ENCODE data around the gene LRRC27.

The LRRC27 gene

DNA sequence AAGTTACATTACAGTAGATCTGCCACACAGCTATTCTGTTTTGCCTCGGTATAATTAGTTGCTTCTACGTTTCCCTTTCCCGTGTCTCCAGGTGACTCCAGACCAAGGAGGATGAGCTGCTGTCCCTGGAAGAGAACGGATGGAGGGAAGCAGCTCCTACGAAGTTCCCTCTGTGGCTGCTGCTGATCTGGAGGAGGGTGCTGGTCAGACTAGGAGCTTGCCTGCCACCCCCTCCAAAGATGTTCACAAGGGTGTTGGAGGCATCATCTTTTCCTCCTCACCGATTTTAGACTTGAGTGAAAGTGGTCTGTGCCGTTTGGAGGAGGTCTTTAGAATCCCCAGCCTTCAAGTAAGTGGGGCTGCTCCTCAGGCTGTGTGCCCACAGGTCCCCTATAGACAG, 1.4 kb downstream of the LRRC27 start:
- Histone ChIP-seq H3K79me2 (ENCODE audit: insufficient read depth, low read length) (peaks cover 29% of the 10 kb centered on the region), H3K9ac (ENCODE audit: low read length) (no peak overlapping the region), H3K9me3 (ENCODE audit: insufficient read depth, low read length) (no peaks in the 10 kb centered on the region), H3K27ac (ENCODE audit: low read depth, low read length) (no peak overlapping the region), H3K27me3 (ENCODE audit: low read length) (no peaks in the 10 kb centered on the region), H3K36me3 (ENCODE audit: low read length) (no peaks in the 10 kb centered on the region), H2AFZ (ENCODE audit: low read depth, low read length, severe bottlenecking) (no peak overlapping the region), H3F3A (ENCODE audit: insufficient read depth) (peaks cover 13% of the 10 kb centered on the region), H3K4me3 (ENCODE audit: insufficient read depth, low read length, poor library complexity, severe bottlenecking) (no peak overlapping the region), H4K20me1 (ENCODE audit: low read depth, low read length) (no peaks in the 10 kb centered on the region), H3K9me2 (replicated peaks; ENCODE audit: insufficient read depth, low read length) (no peaks in the 10 kb centered on the region), H3K4me2 (ENCODE audit: low read depth, low read length, poor library complexity, severe bottlenecking) (no peak overlapping the region)
- TF ChIP-seq EZH2phosphoT487 (conservative IDR thresholded peaks at IDR 0.05; ENCODE audit: low read length) = no peak
- TF ChIP-seq, protein P1, sequence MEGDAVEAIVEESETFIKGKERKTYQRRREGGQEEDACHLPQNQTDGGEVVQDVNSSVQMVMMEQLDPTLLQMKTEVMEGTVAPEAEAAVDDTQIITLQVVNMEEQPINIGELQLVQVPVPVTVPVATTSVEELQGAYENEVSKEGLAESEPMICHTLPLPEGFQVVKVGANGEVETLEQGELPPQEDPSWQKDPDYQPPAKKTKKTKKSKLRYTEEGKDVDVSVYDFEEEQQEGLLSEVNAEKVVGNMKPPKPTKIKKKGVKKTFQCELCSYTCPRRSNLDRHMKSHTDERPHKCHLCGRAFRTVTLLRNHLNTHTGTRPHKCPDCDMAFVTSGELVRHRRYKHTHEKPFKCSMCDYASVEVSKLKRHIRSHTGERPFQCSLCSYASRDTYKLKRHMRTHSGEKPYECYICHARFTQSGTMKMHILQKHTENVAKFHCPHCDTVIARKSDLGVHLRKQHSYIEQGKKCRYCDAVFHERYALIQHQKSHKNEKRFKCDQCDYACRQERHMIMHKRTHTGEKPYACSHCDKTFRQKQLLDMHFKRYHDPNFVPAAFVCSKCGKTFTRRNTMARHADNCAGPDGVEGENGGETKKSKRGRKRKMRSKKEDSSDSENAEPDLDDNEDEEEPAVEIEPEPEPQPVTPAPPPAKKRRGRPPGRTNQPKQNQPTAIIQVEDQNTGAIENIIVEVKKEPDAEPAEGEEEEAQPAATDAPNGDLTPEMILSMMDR (IDR thresholded peaks at IDR 0.05; ENCODE audit: insufficient read depth, low read length, poor library complexity, severe bottlenecking) = no peak

DNA sequence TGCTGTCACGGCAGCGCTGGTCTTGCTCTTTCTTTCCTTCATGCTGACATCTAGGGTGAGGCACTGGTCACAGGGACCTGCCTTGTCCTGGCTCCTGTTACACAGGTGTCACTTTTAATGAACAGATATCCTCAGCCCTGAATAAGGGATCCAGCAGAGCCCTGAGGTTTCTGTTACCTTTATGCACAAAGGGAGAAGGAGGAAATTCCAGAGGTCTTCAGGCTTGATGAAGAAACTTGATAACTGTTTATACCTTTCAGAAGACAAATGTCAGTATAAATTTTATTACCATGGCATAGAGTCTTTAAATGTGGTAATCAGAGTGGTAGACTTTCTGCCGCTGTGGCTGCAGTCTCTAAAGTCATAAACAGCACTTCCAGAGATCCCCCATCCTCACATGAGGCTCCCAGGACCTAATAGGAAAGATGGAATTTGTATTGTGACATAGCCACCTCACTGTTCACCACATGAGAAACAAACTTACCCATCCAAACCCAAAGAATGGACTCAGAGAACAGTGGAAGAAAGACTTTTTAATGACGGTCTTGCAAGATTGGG, 2.7 kb downstream of the LRRC27 start:
- no peaks in the 10 kb centered on the region for H3K27me3 ChIP-seq (ENCODE audit: low read length)
- no peaks in the 10 kb centered on the region for H4K20me1 ChIP-seq (ENCODE audit: low read depth, low read length)
- no peak overlapping the region for H3K27ac ChIP-seq (ENCODE audit: low read depth, low read length)
- no peak overlapping the region for H3K9ac ChIP-seq (ENCODE audit: low read length)
- no peak overlapping the region for H3K4me2 ChIP-seq (ENCODE audit: low read depth, low read length, poor library complexity, severe bottlenecking)
- H3K79me2 ChIP-seq (ENCODE audit: insufficient read depth, low read length) = peaks cover 18% of the 10 kb centered on the region
- no peak overlapping the region for H2AFZ ChIP-seq (ENCODE audit: low read depth, low read length, severe bottlenecking)
- H3K9me3 ChIP-seq (ENCODE audit: insufficient read depth, low read length) = no peaks in the 10 kb centered on the region
- no peaks in the 10 kb centered on the region for H3K36me3 ChIP-seq (ENCODE audit: low read length)
- H3K4me3 ChIP-seq (ENCODE audit: insufficient read depth, low read length, poor library complexity, severe bottlenecking) = no peak overlapping the region
- H3K9me2 ChIP-seq (replicated peaks; ENCODE audit: insufficient read depth, low read length) = no peaks in the 10 kb centered on the region
- TF ChIP-seq, protein P1 (IDR thresholded peaks at IDR 0.05; ENCODE audit: insufficient read depth, low read length, poor library complexity, severe bottlenecking) = no peak
- TF ChIP-seq EZH2phosphoT487 (conservative IDR thresholded peaks at IDR 0.05; ENCODE audit: low read length) = no peak
- peaks cover 9% of the 10 kb centered on the region for H3F3A ChIP-seq (ENCODE audit: insufficient read depth)

DNA sequence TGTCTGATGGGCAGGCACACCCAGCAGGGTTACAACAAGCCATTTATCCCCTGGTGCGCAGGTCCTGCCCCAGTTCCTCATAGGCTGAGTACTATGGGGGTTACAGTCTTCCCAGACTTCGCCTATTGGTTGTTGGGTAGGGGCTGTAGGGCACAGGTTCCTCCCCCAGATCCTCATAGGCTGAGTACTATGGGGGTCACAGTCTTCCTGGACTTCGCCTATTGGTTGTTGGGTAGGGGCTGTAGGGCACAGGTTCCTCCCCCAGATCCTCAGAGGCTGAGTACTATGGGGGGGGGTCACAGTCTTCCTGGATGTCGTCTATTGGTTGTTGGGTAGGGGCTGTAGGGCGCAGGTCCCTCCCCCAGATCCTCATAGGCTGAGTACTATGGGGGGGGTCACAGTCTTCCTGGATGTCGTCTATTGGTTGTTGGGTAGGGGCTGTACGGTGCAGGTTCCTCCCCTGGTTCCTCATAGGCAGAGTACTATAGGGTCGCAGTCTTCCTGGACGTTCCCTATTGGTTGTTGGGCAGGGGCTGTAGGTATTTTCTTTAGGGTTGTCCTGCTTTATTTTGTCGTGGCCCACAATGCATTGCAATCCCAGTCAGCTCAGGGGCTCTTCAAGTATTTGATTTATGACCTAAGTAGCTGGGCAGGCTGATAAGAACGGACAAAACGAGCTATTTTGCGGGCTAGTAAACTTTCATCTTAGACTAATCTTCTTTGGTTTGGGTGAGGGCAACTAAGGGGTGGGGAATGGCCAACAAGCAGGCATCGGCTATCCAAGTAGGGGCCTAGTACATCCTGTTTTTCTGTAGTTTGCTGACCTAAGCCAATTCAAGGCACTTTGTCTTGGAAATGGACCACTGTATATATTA, 3.4 kb downstream of the LRRC27 start:
- H3K9me2 ChIP-seq (replicated peaks; ENCODE audit: insufficient read depth, low read length) = no peaks in the 10 kb centered on the region
- H3K36me3 ChIP-seq (ENCODE audit: low read length) = no peaks in the 10 kb centered on the region
- no peaks in the 10 kb centered on the region for H3K27me3 ChIP-seq (ENCODE audit: low read length)
- H3K27ac ChIP-seq (ENCODE audit: low read depth, low read length) = no peak overlapping the region
- H2AFZ ChIP-seq (ENCODE audit: low read depth, low read length, severe bottlenecking) = no peak overlapping the region
- H3K9me3 ChIP-seq (ENCODE audit: insufficient read depth, low read length) = no peaks in the 10 kb centered on the region
- peaks cover 9% of the 10 kb centered on the region for H3F3A ChIP-seq (ENCODE audit: insufficient read depth)
- TF ChIP-seq, protein P1 (IDR thresholded peaks at IDR 0.05; ENCODE audit: insufficient read depth, low read length, poor library complexity, severe bottlenecking) = no peak
- TF ChIP-seq EZH2phosphoT487 (conservative IDR thresholded peaks at IDR 0.05; ENCODE audit: low read length) = no peak
- no peak overlapping the region for H3K4me2 ChIP-seq (ENCODE audit: low read depth, low read length, poor library complexity, severe bottlenecking)
- H3K79me2 ChIP-seq (ENCODE audit: insufficient read depth, low read length) = peaks cover 11% of the 10 kb centered on the region
- H3K9ac ChIP-seq (ENCODE audit: low read length) = no peak overlapping the region
- no peak overlapping the region for H3K4me3 ChIP-seq (ENCODE audit: insufficient read depth, low read length, poor library complexity, severe bottlenecking)
- H4K20me1 ChIP-seq (ENCODE audit: low read depth, low read length) = no peaks in the 10 kb centered on the region

Data from SU-DHL-6 (cell line).